GM11168 (cell line): Measurements from ENCODE around the gene BTBD19.

Experiments used
- in situ Hi-C: fragments of 300-500 bp; cut with MboI; formaldehyde crosslinking; loops from one replicate; pipeline ENCODE4 v1.12.0; 2022; ENCODE audit warnings: low sequenced_read_pairs; ENCODE audit not compliant: unreplicated experiment

Gene BTBD19

DNA sequence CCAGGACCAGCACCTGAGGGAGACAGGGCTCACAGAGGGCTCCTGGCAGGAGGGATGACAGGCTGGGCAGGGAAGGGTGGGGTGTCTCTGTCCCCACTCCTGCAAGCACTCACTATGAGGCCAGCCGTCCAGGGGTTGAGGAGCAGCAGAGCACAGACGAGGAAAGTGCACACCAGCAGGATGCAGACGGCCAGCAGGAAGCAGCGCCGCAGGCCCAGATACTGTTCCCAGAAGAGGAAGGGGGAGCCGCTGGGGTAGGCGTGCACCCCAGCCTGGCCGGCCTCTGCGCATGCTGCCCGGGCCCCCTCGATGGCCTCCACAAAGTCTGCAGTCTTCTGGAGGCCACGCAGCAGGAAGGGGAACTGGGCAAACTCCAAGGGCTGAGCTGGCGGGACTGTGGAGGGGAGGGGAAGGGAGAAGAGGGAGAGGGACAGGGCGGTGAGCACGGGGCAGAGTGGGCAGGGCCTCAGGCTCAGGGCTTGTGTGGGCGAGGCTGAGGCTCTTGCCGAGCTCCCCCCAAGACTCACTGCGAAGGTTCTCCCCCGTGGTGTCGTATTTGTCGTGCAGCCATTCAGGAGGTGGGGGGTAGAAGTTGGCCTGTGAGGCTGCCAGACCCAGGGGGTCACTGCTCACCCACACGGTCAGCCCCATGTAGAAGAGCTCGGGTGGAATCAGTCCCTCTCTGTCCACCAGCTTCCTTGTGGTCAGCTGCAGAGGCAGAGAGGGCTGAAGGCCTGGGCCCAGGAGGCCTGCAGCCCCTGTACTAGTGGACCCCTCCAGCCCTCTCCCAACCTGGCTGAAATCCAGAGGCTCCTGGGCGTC is 18.3 kb downstream of the BTBD19 start:
- in situ Hi-C loops, result loop anchor here (25.0 kb wide), 1 partner anchor 461 kb away; no protein-coding TSS in a partner anchor

GRCh38 chr1:44827197-44828002 is 19.1 kb downstream of the BTBD19 start:
- in situ Hi-C loops, result loop anchor here (25.0 kb wide), 1 partner anchor 460 kb away; no protein-coding TSS in a partner anchor

DNA sequence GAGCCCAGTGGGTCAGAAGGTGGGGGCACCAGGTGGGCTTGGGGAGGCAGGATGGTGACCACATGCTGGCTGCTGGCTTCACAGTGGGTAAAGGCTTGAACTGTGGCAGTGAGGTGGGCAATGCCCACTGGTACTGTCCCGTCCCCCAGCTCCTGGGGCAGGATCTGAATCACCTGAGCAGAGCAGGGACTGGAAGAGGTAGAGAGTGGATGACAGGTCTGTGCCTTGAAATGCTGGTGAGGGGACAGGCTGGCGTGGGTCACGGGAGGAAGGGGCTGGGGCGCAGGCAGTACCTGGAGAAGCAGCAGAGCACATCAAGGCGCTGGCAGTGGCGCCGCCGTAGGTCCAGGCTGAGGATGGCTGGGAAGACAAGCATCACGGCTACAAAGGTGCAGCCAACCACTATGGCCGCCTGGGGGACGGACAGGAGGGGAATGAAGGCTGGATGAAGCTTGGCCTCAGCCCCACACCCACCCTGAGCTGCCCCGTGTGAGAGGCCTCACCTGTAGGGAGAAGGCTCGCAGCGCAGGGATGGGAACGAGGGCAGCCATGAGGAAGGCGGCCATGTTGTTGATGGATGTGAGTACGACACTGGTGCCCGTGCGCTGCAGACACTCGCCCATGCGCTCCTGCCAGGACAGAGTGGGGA is 19.8 kb downstream of the BTBD19 start:
- in situ Hi-C loops, result loop anchor here (25.0 kb wide), 1 partner anchor 459 kb away; no protein-coding TSS in a partner anchor

- in situ Hi-C loops, result loop anchor here (25.0 kb wide), 1 partner anchor 458 kb away; no protein-coding TSS in a partner anchor
These were observed 20.6 kb downstream of the BTBD19 start for GRCh38 chr1:44828841-44829440.

DNA sequence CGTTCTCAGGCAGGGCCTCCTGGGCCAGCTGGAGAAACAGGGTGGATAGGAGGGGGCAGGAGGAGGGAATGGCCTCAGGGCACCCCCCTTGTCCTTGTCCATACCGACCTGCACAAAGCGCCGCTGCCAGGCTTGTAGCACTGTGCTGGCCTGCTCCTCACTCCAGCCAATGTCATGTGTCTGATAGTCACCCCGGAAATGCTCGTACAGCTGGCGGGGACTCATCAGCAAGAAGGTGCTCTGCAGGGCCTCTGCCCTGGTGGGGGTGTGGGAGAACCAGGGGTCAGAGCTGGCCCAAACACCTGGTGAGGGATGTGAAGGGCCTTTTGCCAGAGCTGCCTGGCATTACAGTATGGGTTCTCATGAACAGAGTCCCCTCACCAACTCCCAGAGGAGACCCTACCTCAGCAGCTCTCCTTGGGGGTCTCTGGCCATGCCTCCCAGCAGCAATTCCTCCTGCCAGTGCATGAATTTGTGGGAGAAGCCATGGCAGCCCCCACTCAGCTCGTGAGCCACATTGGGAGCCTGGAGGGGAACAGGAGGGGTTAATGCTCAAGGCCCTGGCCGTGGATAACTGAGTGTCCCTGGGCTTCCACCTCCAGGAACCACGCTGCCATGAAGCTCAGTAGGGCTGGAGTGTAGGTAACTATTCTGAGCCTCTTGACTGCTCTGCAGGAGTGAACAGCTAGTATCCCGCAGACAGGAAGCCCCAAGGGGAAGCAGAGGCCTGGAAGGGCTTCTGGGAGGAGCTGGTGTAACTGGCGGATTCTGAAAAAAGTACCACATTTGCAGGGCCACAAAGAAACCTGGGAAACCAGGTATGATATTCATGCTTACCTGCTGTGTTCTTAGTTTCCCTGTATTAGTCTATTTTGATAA is 21.4 kb downstream of the BTBD19 start:
- in situ Hi-C loops, result loop anchor here (25.0 kb wide), 1 partner anchor 458 kb away; no protein-coding TSS in a partner anchor

DNA sequence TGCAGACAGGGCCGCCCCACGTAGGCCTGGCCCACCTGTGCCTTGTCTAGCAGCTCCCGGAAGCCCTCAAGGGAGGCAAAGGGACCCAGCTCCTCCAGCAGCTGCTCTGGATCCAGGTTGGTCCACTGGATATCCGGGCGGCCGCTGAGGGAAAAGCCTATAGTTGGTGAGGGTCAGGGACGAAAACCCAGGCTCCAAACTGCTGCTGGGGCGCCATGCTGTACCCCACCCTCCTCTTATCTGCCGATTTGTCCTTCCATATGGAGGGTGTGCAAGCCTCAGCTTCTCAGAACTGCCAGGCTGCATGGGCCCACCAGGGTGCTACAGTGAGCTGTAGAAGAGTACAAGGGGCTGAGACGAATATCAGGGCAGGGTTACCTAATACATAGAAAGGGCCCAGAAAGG is 22.6 kb downstream of the BTBD19 start:
- in situ Hi-C loops, result loop anchor here (25.0 kb wide), 1 partner anchor 456 kb away; no protein-coding TSS in a partner anchor

GRCh38 chr1:44831516-44831915 is 23.2 kb downstream of the BTBD19 start:
- in situ Hi-C loops, result loop anchor here (25.0 kb wide), 1 partner anchor 456 kb away; no protein-coding TSS in a partner anchor

DNA sequence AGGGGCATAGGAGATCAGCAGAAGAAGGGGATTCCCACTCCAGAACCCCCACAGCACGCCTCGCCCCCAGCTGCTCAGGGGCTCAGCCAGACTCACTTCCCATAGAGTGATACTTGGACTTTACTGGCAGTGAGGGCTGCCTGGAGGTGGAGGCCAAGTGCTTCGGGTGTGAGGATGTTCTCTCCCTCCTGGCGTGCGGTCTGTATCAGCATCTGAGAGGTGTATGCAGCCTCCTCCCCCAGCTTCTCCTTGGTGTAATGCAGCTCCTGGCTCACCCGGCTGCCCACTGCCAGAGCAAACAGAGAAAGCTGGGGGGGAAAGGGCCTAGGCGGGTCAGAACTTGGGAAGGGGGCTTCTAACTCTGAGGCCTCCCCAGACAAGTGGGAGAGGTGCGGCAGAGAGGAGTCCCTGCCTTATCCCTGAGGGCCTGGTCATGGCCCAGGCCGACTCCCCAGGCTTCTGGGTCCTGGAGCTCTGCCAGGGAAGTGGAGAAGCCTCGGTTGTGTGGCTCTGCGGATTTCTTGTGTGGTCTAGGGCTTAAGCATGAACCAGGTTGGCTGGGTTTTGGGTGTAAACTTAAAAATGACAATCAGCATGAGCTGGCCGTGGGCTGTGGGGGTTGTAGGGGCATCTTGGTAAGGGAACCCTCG is 23.9 kb downstream of the BTBD19 start:
- in situ Hi-C loops, result loop anchor here (25.0 kb wide), 1 partner anchor 455 kb away; no protein-coding TSS in a partner anchor

DNA sequence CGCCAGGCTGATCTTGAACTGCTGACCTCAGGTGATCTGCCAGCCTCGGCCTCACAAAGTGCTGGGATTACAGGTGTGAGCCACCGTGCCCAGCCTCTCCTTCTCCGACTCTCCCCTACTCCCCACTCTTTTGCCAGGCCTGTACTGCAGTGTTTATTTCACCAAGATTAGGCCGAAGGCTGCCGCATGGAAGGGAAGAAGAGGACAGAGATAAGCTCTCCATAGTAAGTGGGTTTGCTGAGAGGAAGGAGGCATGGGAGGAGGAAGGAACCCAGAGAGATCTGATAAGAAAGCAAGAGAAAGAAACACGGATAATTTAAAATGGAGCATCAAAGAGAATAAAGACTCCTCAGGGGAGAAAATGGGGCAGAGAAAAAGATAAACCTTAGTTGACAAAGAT is 26.0 kb downstream of the BTBD19 start:
- in situ Hi-C loops, result loop anchor here (25.0 kb wide), 1 partner anchor 453 kb away; no protein-coding TSS in a partner anchor

DNA sequence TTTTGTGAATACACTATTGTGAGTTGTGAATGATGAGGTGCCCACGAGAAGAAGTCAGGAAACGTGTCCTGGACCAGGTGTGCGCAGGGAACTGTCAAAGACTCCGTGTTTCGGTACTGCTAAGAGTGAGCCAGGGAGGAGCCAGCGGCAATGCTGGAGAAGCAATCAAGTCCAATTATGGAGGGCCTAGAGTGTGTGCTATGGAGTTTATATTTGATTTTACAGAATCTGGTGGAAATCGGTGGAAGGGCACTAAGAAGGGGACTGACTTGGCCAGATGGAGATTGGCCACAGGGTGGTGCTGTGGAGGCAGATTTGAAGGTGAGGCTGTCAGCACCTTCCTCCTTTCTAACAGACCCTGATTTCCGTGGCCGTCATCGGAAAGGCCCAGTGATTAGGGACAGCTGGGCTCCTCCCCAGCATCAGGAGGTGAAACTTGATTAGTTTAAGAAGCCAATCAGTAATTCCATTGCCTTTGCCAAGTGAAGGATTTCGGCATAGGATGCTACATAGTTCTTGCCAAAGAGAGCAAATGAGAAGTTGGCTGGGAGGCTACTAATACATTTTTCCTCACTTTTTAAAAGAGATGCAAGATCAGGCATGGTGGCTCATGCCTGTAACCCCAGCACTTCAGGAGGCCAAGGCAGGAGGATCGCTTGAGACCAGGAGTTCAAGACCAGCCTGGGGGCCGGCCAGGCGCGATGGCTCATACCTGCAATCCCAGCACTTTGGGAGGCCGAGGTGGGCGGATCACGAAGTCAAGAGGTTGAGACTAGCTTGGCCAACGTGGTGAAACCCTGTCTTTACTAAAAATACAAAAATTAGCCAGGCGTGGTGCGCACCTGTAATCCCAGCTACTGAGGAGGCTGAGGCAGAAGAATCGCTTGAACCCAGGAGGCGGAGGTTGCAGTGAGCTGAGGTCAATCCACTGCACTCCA is 27.7 kb downstream of the BTBD19 start:
- in situ Hi-C loops, result loop anchor here (25.0 kb wide), 1 partner anchor 451 kb away; no protein-coding TSS in a partner anchor

DNA sequence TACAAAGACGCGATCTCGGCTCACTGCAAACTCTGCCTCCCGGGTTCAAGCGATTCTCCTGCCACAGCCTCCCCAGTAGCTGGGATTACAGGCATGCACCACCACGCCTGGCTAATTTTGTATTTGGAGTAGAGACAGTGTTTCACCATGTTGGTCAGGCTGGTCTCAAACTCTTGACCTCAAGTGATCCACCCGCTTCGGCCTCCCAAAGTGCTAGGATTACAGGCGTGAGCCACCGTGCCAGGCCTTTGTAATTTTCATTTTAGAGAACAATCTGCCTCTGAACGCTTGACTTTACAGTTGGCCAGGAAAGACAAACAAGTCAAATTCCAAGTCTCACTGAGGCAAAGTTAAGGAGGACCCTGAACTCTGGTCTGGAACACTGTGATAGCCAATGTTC is 30.0 kb downstream of the BTBD19 start:
- in situ Hi-C loops, result loop anchor here (25.0 kb wide), 1 partner anchor 449 kb away; no protein-coding TSS in a partner anchor

- in situ Hi-C loops, result loop anchor here (25.0 kb wide), 1 partner anchor 448 kb away; no protein-coding TSS in a partner anchor
These were observed 31.3 kb downstream of the BTBD19 start for GRCh38 chr1:44839576-44839975.

- in situ Hi-C loops, result loop anchor here (25.0 kb wide), 1 partner anchor 445 kb away; no protein-coding TSS in a partner anchor
These were observed 34.2 kb downstream of the BTBD19 start for GRCh38 chr1:44842486-44842861.

- in situ Hi-C loops, result loop anchor here (25.0 kb wide), 1 partner anchor 444 kb away; no protein-coding TSS in a partner anchor
These were observed 34.7 kb downstream of the BTBD19 start, which contains the start of gene PTCH2 for GRCh38 chr1:44842862-44843655. Gene PTCH2, minus strand, starts transcription at chr1:44843253. Its CDS starts 321 bp downstream, at chr1:44842932.

GRCh38 chr1:44846985-44847384 is 38.7 kb downstream of the BTBD19 start:
- in situ Hi-C loops, result loop anchor here (25.0 kb wide), 1 partner anchor 440 kb away; no protein-coding TSS in a partner anchor

DNA sequence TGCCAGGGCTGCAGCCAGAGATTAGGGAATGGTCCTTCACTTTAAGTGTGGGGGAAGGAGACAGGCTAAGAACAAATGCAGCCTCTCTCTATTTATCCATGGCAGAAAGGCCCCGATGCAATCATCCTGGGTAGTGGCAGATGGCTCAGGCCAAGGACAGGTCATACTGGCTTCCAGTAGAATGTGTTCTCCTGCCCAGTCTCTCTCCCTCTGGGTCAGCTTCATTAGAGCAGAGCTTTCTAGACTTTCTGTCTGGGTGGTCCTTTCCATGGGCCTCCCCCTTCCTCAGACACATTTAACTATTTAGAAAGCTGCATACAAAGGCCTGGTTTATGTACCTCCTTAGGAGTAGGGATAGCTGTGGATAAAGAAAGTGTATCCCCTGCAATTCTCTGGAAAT is 39.5 kb downstream of the BTBD19 start:
- in situ Hi-C loops, result loop anchor here (25.0 kb wide), 1 partner anchor 439 kb away; no protein-coding TSS in a partner anchor
